RKO (cell line): ENCODE measurements around the gene PKNOX2.
A peak's percentile ranks its signal among the peaks of the same experiment; 100 is the strongest.
"Not testable (repeated sequence)": the region's sequence is repeated elsewhere in the genome, so short reads cannot be mapped to it uniquely, and the experiment has no call there.

Experiments used
- DNase-seq: peaks from one replicate; pipeline ENCODE4 v3.0.0-alpha.2; 2016; ENCODE audit warnings: low spot score

Gene PKNOX2

GRCh38 chr11:125202977-125203376, 38.4 kb downstream of the PKNOX2 start:
- DNase-seq = no peak

- peak; percentile 38 for DNase-seq
Observed at GRCh38 chr11:125207866-125208425, 43.4 kb downstream of the PKNOX2 start.

GRCh38 chr11:125210066-125210465, 45.5 kb downstream of the PKNOX2 start:
- no peak for DNase-seq

- DNase-seq = no peak
Observed at GRCh38 chr11:125211191-125211947, 46.8 kb downstream of the PKNOX2 start.

- no peak for DNase-seq
Observed at GRCh38 chr11:125211948-125212340, 47.4 kb downstream of the PKNOX2 start.

GRCh38 chr11:125214601-125215565, 50.3 kb downstream of the PKNOX2 start:
- DNase-seq = no peak

- DNase-seq = no peak
Observed at GRCh38 chr11:125215976-125216375, 51.4 kb downstream of the PKNOX2 start.

GRCh38 chr11:125218336-125218735, 53.8 kb downstream of the PKNOX2 start:
- DNase-seq = no peak

GRCh38 chr11:125221461-125221860, 56.9 kb downstream of the PKNOX2 start:
- no peak for DNase-seq

- no peak for DNase-seq
Observed at GRCh38 chr11:125222494-125222893, 57.9 kb downstream of the PKNOX2 start.

- DNase-seq = not testable (repeated sequence)
Observed at GRCh38 chr11:125223161-125223560, 58.6 kb downstream of the PKNOX2 start.

- DNase-seq = no peak
Observed at GRCh38 chr11:125223901-125224361, 59.4 kb downstream of the PKNOX2 start.

GRCh38 chr11:125224391-125225021, 60.0 kb downstream of the PKNOX2 start:
- no peak for DNase-seq

GRCh38 chr11:125225401-125225800, 60.9 kb downstream of the PKNOX2 start:
- no peak for DNase-seq

GRCh38 chr11:125226031-125226430, 61.5 kb downstream of the PKNOX2 start:
- DNase-seq = no peak

- no peak for DNase-seq
Observed at GRCh38 chr11:125226706-125227105, 62.2 kb downstream of the PKNOX2 start.

GRCh38 chr11:125227151-125227550, 62.6 kb downstream of the PKNOX2 start:
- DNase-seq = no peak

- no peak for DNase-seq
Observed at GRCh38 chr11:125228445-125228844, 63.9 kb downstream of the PKNOX2 start.

GRCh38 chr11:125228993-125229392, 64.4 kb downstream of the PKNOX2 start:
- DNase-seq = no peak

- DNase-seq = no peak
Observed at GRCh38 chr11:125229916-125230315, 65.4 kb downstream of the PKNOX2 start.

GRCh38 chr11:125233116-125233515, 68.6 kb downstream of the PKNOX2 start:
- DNase-seq = no peak

GRCh38 chr11:125233736-125234275, 69.3 kb downstream of the PKNOX2 start:
- no peak for DNase-seq
